GM23338 (cell line): ENCODE measurements around the gene IKZF3. TPM values are rescaled to one million over a fixed set of nuclear protein-coding genes. Genes with fewer than 3 reads are reported as not detected.

Experiments
- ATAC-seq: fragments of 200-7000 bp; cut with Tn5 transposase; 3 replicates; pipeline ENCODE4 v1.9.1; 2020
- DNase-seq: peaks from one replicate; pipeline ENCODE4 v3.0.0-alpha.2; 2015; ENCODE audit warnings: low spot score
- H2AFZ ChIP-seq: fragments of 200-600 bp; sonication (generic); 2 replicates; pipeline ENCODE4 v1.8.0; 2016; ENCODE audit warnings: antibody characterized with exemption, mild to moderate bottlenecking, moderate library complexity
- H3F3A ChIP-seq: fragments of 200-600 bp; sonication (generic); replicated peaks from 2 replicates; pipeline ENCODE4 v1.8.0; 2017; ENCODE audit warnings: antibody characterized with exemption, mixed run types, low read depth
- H3K27ac ChIP-seq: fragments of 200-600 bp; sonication (generic); 2 replicates; pipeline ENCODE4 v1.6.1; 2016; ENCODE audit warnings: low read depth
- H3K27me3 ChIP-seq: fragments of 200-600 bp; sonication (generic); 2 replicates; pipeline ENCODE4 v1.8.0; 2016; ENCODE audit warnings: mild to moderate bottlenecking, mixed run types, moderate library complexity; ENCODE audit not compliant: insufficient read depth
- H3K36me3 ChIP-seq: fragments of 200-600 bp; sonication (generic); 2 replicates; pipeline ENCODE4 v1.8.0; 2016; ENCODE audit warnings: mild to moderate bottlenecking; ENCODE audit not compliant: insufficient read depth
- H3K4me1 ChIP-seq: fragments of 200-600 bp; sonication (generic); 2 replicates; pipeline ENCODE4 v1.8.0; 2016; ENCODE audit warnings: mild to moderate bottlenecking, moderate library complexity; ENCODE audit not compliant: insufficient read depth
- H3K4me2 ChIP-seq: fragments of 200-600 bp; sonication (generic); 2 replicates; pipeline ENCODE4 v1.7.1; 2017; ENCODE audit warnings: mixed run types
- H3K4me3 ChIP-seq: fragments of 200-600 bp; sonication (generic); 2 replicates; pipeline ENCODE4 v1.6.1; 2016; ENCODE audit warnings: mixed run types
- H3K79me2 ChIP-seq: fragments of 200-600 bp; sonication (generic); replicated peaks from 2 replicates; pipeline ENCODE4 v1.8.0; 2017; ENCODE audit warnings: mild to moderate bottlenecking; ENCODE audit not compliant: insufficient read depth
- H3K9me2 ChIP-seq: fragments of 200-600 bp; sonication (generic); 2 replicates; pipeline ENCODE4 v1.8.0; 2017; ENCODE audit not compliant: insufficient read depth
- H4K20me1 ChIP-seq: fragments of 200-600 bp; sonication (generic); replicated peaks from 2 replicates; pipeline ENCODE4 v1.8.0; 2017; ENCODE audit warnings: mild to moderate bottlenecking; ENCODE audit not compliant: insufficient read depth
- H3K27ac Mint-ChIP-seq: 2 replicates; pipeline ENCODE4 v1.8.0; 2020; ENCODE audit warnings: inconsistent platforms, mild to moderate bottlenecking, moderate library complexity, mixed read lengths
- H3K27me3 Mint-ChIP-seq: 3 replicates; pipeline ENCODE4 v1.8.0; 2022; ENCODE audit warnings: low read depth, mild to moderate bottlenecking, moderate library complexity, mixed read lengths, inconsistent platforms; ENCODE audit not compliant: insufficient read depth, poor library complexity
- H3K36me3 Mint-ChIP-seq: 3 replicates; pipeline ENCODE4 v1.8.0; 2021; ENCODE audit warnings: low read depth, mild to moderate bottlenecking, inconsistent platforms, moderate library complexity, mixed read lengths
- H3K4me1 Mint-ChIP-seq: 3 replicates; pipeline ENCODE4 v1.8.0; 2020; ENCODE audit warnings: mild to moderate bottlenecking, inconsistent platforms, mixed read lengths
- H3K4me3 Mint-ChIP-seq: 3 replicates; pipeline ENCODE4 v1.8.0; 2021; ENCODE audit warnings: moderate library complexity, mild to moderate bottlenecking, inconsistent platforms, mixed read lengths
- H3K9me3 Mint-ChIP-seq: 3 replicates; pipeline ENCODE4 v1.8.0; 2020; ENCODE audit warnings: moderate library complexity, mild to moderate bottlenecking, inconsistent platforms, mixed read lengths
- CTCF ChIP-seq, 2 experiments: fragments of 200-600 bp in 1 of 2; sonication (generic) in 1 of 2; conservative IDR thresholded peaks; 2 replicates each; pipeline versions ENCODE4 v1.5.1 to v1.6.1; 2016 to 2017; ENCODE audit warnings: antibody characterized with exemption in 2 of 2, low read depth in 2 of 2, mild to moderate bottlenecking in 2 of 2, moderate library complexity in 1 of 2
- EZH2 ChIP-seq: fragments of 200-600 bp; sonication (generic); IDR thresholded peaks from one replicate; pipeline ENCODE4 v1.8.0; 2017; ENCODE audit warnings: antibody characterized with exemption, mild to moderate bottlenecking, low read depth; ENCODE audit not compliant: unreplicated experiment
- JUNB ChIP-seq: IDR thresholded peaks from one replicate; pipeline ENCODE4 v1.6.1; 2016; ENCODE audit warnings: antibody characterized with exemption; ENCODE audit not compliant: unreplicated experiment
- NANOG ChIP-seq: IDR thresholded peaks from 2 replicates; pipeline ENCODE4 v1.6.1; 2016; ENCODE audit warnings: antibody characterized with exemption, borderline replicate concordance
- REST ChIP-seq: IDR thresholded peaks from one replicate; pipeline ENCODE4 v1.6.1; 2018; ENCODE audit warnings: antibody characterized with exemption; ENCODE audit not compliant: unreplicated experiment
- ZNF114 ChIP-seq: fragments of 250-450 bp; sonication (Bioruptor Pico); IDR thresholded peaks from 2 replicates; pipeline ENCODE4 v1.5.0; 2020; ENCODE audit warnings: mild to moderate bottlenecking, moderate library complexity
- ZNF462 ChIP-seq: fragments of 250-450 bp; sonication (Bioruptor Pico); IDR thresholded peaks from 2 replicates; pipeline ENCODE4 v1.5.0; 2020; ENCODE audit warnings: mild to moderate bottlenecking, moderate library complexity
- polyA plus RNA-seq: library from polyadenylated mRNA; unstranded; fragments of >200 nt; fragmentation: Nextera tagmentation; extraction: Ambion mirVana; gene quantifications from 2 replicates; pipeline ENCODE4 v1.2.1, GENCODE V29; 2016
- total RNA-seq: library from RNA; depleted of rRNA; stranded (reverse); fragments of >200 nt; shearing (Covaris generic); gene quantifications from 2 replicates; pipeline ENCODE4 v1.2.3, GENCODE V29; 2014

IKZF3 gene
- total and polyA plus RNA-seq, 2 experiments from 2014 or later: 0.11 to 0.76 TPM

GRCh38 chr17:39908789-39909352 is 44.8 kb upstream of the IKZF3 start:
- Histone ChIP-seq H3F3A (no peaks in the 10 kb centered on the region), H3K4me2 (no peak overlapping the region), H3K79me2 (no peaks in the 10 kb centered on the region), H3K4me3 (no peak overlapping the region), H3K4me1 (no peaks in the 10 kb centered on the region), H2AFZ (no peak overlapping the region), H3K36me3 (no peaks in the 10 kb centered on the region; the same call in 1 of the 2 replicates), H3K27me3 (no peaks in the 10 kb centered on the region), H3K27ac (no peak overlapping the region), H4K20me1 (no peaks in the 10 kb centered on the region), H3K9me2 (no peaks in the 10 kb centered on the region)
- H3K27ac Mint-ChIP-seq: no peak overlapping the region
- H3K36me3 Mint-ChIP-seq: peaks cover 2% of the 10 kb centered on the region; the same call in 1 of the 3 replicates
- H3K4me1 Mint-ChIP-seq: no peaks in the 10 kb centered on the region
- DNase-seq (no peak), ATAC-seq (no peak)
- no peak for TF ChIP-seq REST
- no peak for TF ChIP-seq JUNB
- no peaks in the 10 kb centered on the region for H3K9me3 Mint-ChIP-seq
- no peak overlapping the region for H3K4me3 Mint-ChIP-seq
- H3K27me3 Mint-ChIP-seq: peaks cover 10% of the 10 kb centered on the region

- Histone ChIP-seq H3K4me3 (no peak overlapping the region), H3K4me2 (no peak overlapping the region), H3K27ac (no peak overlapping the region), H3F3A (no peaks in the 10 kb centered on the region), H3K79me2 (no peaks in the 10 kb centered on the region), H3K36me3 (no peaks in the 10 kb centered on the region), H2AFZ (no peak overlapping the region), H3K9me2 (no peaks in the 10 kb centered on the region), H3K27me3 (no peaks in the 10 kb centered on the region), H3K4me1 (no peaks in the 10 kb centered on the region), H4K20me1 (no peaks in the 10 kb centered on the region)
- H3K9me3 Mint-ChIP-seq: no peaks in the 10 kb centered on the region
- ATAC-seq: no peak
- H3K27me3 Mint-ChIP-seq: peaks cover 6% of the 10 kb centered on the region
- H3K27ac Mint-ChIP-seq: no peak overlapping the region
- peaks cover 2% of the 10 kb centered on the region; the same call in 1 of the 3 replicates for H3K36me3 Mint-ChIP-seq
- TF ChIP-seq EZH2: no peak
- TF ChIP-seq CTCF (conservative IDR thresholded peaks at IDR 0.05; ENCODE audit: low read depth in 2 of 2): no peak
- TF ChIP-seq JUNB: no peak
- no peak for TF ChIP-seq ZNF114 (CRISPR knock-in tag)
- no peak for TF ChIP-seq NANOG
- no peak for TF ChIP-seq ZNF462 (CRISPR knock-in tag)
- no peak overlapping the region for H3K4me3 Mint-ChIP-seq
- no peaks in the 10 kb centered on the region for H3K4me1 Mint-ChIP-seq
- no peak for DNase-seq
These were observed 40.8 kb upstream of the IKZF3 start for GRCh38 chr17:39904990-39905288.
